Right lobe of liver (tissue), 4 donors: Measurements from ENCODE around the gene AQR.

Experiments used
- CTCF ChIP-seq, 4 donors: fragments of 200-600 bp in 3 of 4; fragments of 450-650 bp in 1 of 4; IDR thresholded peaks; one replicate each; pipeline versions ENCODE4 v1.5.1 to v1.8.0; 2016 to 2022; ENCODE audit warnings: antibody characterized with exemption in 4 of 4, mild to moderate bottlenecking in 2 of 4
- POLR2A ChIP-seq: fragments of 450-650 bp; IDR thresholded peaks from one replicate; pipeline ENCODE4 v1.6.1; 2017; ENCODE audit warnings: antibody characterized with exemption, mild to moderate bottlenecking
- donor health status: DM: no; HTN: no; CAD: no.
- donor health status: DM: no; HTN: no; CAD: no.
- donor health status: DM: no; HTN: yes; CAD: no.

DNA sequence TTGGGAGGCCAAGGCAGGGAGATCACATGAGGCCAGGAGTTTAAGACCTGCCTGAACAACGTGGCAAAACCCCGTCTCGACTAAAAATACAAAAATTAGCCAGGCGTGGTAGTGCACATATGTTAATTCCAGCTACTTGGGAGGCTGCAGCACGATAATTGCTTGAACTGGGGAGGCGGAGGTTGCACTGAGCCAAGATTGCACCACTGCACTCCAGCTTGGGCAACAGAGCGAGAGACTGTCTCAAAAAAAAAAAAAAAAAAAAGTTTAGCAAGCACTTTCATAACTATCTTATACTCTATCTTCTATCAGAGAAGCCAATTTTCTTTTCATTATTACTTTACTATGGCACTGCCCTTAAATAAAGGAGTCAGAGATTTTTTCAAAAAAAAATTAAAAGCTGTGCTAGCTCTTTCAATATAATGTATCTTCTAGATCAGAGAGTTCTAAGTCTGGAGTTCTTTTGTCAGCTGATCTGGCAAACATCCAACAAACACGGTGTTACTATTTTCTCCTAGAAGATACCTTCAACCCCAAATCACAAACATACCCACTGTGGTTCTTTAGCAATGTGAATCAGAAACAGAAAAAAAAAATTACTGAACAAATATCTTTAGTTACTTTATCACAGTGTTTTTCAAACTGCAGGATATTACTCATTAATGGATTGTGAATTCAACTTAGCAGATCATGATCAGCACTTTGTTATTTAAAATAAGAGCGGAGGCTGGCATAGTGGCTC lies 15.5 kb upstream of the AQR start:
- TF ChIP-seq CTCF (IDR thresholded peaks at IDR 0.05) (no peak), POLR2A (no peak)
